OCI-LY7 (cell line): ENCODE data around the gene FAM193B.

ENCODE experiments used
- CTCF ChIP-seq: fragments of 200-600 bp; sonication (generic); conservative IDR thresholded peaks from 2 replicates; pipeline ENCODE4 v1.5.1; 2014; ENCODE audit warnings: mild to moderate bottlenecking, antibody characterized with exemption, low read length, moderate library complexity, mixed read lengths
- EZH2phosphoT487 ChIP-seq: fragments of 200-600 bp; sonication (generic); IDR thresholded peaks from 2 replicates; pipeline ENCODE4 v1.6.1; 2018; ENCODE audit warnings: low read depth, borderline replicate concordance, mild to moderate bottlenecking, mixed run types, antibody characterized with exemption, low read length, moderate library complexity, mixed read lengths

- no peak for TF ChIP-seq CTCF
- no peak for TF ChIP-seq EZH2phosphoT487
These were observed 48.1 kb upstream of the FAM193B start for GRCh38 chr5:177602458-177602830.
